Measurements from ENCODE around the gene SPAG8. TPM values are rescaled to one million over a fixed set of nuclear protein-coding genes. Genes with fewer than 3 reads are reported as not detected.

The SPAG8 gene
- total and polyA plus RNA-seq, 9 of the 15 experiments (the other 6 are each of a cell fraction or from before 2014, with no cell fraction given): 0.03 to 0.47 (median 0.21) TPM

- TF ChIP-seq BRF2 (IDR thresholded peaks at IDR 0.05; ENCODE audit: borderline replicate concordance, insufficient read depth, insufficient read length) (no peak), NCOA6 (IDR thresholded peaks at IDR 0.05) (no peak), ZNF76 (CRISPR knock-in tag; IDR thresholded peaks at IDR 0.05; ENCODE audit: borderline replicate concordance) (no peak), MCM5 (IDR thresholded peaks at IDR 0.05; ENCODE audit: low read depth) (no peak), CBX1 (IDR thresholded peaks at IDR 0.05; ENCODE audit: low read depth) (no peak; the same call in 1 of the 2 replicates), NR2F6 (CRISPR knock-in tag; IDR thresholded peaks at IDR 0.05) (no peak), GTF3C2 (IDR thresholded peaks at IDR 0.05; ENCODE audit: borderline replicate concordance, extremely low read depth, insufficient read length) (no peak), ZNF444 (CRISPR knock-in tag; IDR thresholded peaks at IDR 0.05) (no peak), PREB (CRISPR knock-in tag; IDR thresholded peaks at IDR 0.05) (no peak), NRF1 (conservative IDR thresholded peaks at IDR 0.05 in 1 of 2, IDR thresholded peaks at IDR 0.05 in 1 of 2) (peak; percentile 78 to 82), KDM1A (IDR thresholded peaks at IDR 0.05) (no peak), KLF6 (CRISPR knock-in tag; IDR thresholded peaks at IDR 0.05; ENCODE audit: borderline replicate concordance) (no peak), MTA1 (IDR thresholded peaks at IDR 0.05; ENCODE audit: borderline replicate concordance) (no peak), NKRF (IDR thresholded peaks at IDR 0.05; ENCODE audit: borderline replicate concordance) (no peak), MCM2 (IDR thresholded peaks at IDR 0.05; ENCODE audit: low read depth) (no peak), RBFOX2 (IDR thresholded peaks at IDR 0.05; ENCODE audit: low read depth, low read length) (no peak), ZFX (CRISPR knock-in tag; IDR thresholded peaks at IDR 0.05) (peak; percentile 72), POLR2AphosphoS5 (IDR thresholded peaks at IDR 0.05; ENCODE audit: control insufficient read depth, insufficient read depth, low read depth, low read length) (peak; percentile 49; the same call in 1 of the 2 replicates), CEBPB (tag; IDR thresholded peaks at IDR 0.05) (peak; percentile 60), ZNF695 (CRISPR knock-in tag; IDR thresholded peaks at IDR 0.05) (no peak), MYNN (IDR thresholded peaks at IDR 0.05) (no peak), MYNN (CRISPR knock-in tag; IDR thresholded peaks at IDR 0.05) (no peak), CBX5 (IDR thresholded peaks at IDR 0.05; ENCODE audit: borderline replicate concordance, low read depth) (no peak)
Observed at GRCh38 chr9:35814106-35814840, 2.2 kb upstream of the SPAG8 start (continued).

Data from K562 (cell line).